Astrocyte (in vitro differentiated cells and primary cell): Measurements from ENCODE around the gene ANKRD2. TPM values are rescaled to one million over a fixed set of nuclear protein-coding genes. Genes with fewer than 3 reads are reported as not detected.
"Not testable (repeated sequence)": the region's sequence is repeated elsewhere in the genome, so short reads cannot be mapped to it uniquely, and the experiment has no call there.

ENCODE experiments used
- DNase-seq: peaks from one replicate; pipeline ENCODE4 v3.0.0-alpha.2; 2010; ENCODE audit warnings: low read depth
- FAIRE-seq: peaks from 2 replicates; lab custom pipeline; 2011; peaks lifted over from hg19 to GRCh38; lab: Jason Lieb, UNC
- H2AFZ ChIP-seq: 2 replicates; pipeline ENCODE4 v1.6.0; 2012; ENCODE audit warnings: low read depth, low read length, inconsistent platforms
- H3K27ac ChIP-seq: 2 replicates; pipeline ENCODE4 v1.5.1; 2011; ENCODE audit warnings: low read depth, low read length, inconsistent platforms
- H3K27me3 ChIP-seq: 2 replicates; pipeline ENCODE4 v1.6.0; 2011; ENCODE audit warnings: low read length, inconsistent platforms; ENCODE audit not compliant: insufficient read depth
- H3K36me3 ChIP-seq: 2 replicates; pipeline ENCODE4 v1.5.1; 2011; ENCODE audit warnings: low read length, inconsistent platforms; ENCODE audit not compliant: insufficient read depth
- H3K4me1 ChIP-seq: 2 replicates; pipeline ENCODE4 v1.5.1; 2011; ENCODE audit warnings: low read length, inconsistent platforms; ENCODE audit not compliant: insufficient read depth
- H3K4me2 ChIP-seq: 2 replicates; pipeline ENCODE4 v1.6.0; 2012; ENCODE audit warnings: low read length, inconsistent platforms
- H3K4me3 ChIP-seq: 2 replicates; pipeline ENCODE4 v1.5.1; 2011; ENCODE audit warnings: low read depth, mild to moderate bottlenecking, low read length, inconsistent platforms; ENCODE audit not compliant: insufficient read depth
- H3K79me2 ChIP-seq: 2 replicates; pipeline ENCODE4 v1.6.0; 2012; ENCODE audit warnings: mild to moderate bottlenecking, low read length, inconsistent platforms; ENCODE audit not compliant: insufficient read depth
- H3K9ac ChIP-seq: 2 replicates; pipeline ENCODE4 v1.6.0; 2012; ENCODE audit warnings: mild to moderate bottlenecking, low read length, inconsistent platforms
- H3K9me3 ChIP-seq: 2 replicates; pipeline ENCODE4 v1.5.1; 2012; ENCODE audit warnings: low read depth, mild to moderate bottlenecking, low read length, inconsistent platforms; ENCODE audit not compliant: insufficient read depth
- H4K20me1 ChIP-seq: 2 replicates; pipeline ENCODE4 v1.6.0; 2012; ENCODE audit warnings: low read length, inconsistent platforms; ENCODE audit not compliant: insufficient read depth
- H3K27ac Mint-ChIP-seq: one replicate; pipeline ENCODE4 v1.8.0; 2021; ENCODE audit warnings: mild to moderate bottlenecking, mixed read lengths; ENCODE audit not compliant: unreplicated experiment
- H3K27me3 Mint-ChIP-seq: one replicate; pipeline ENCODE4 v1.8.0; 2021; ENCODE audit warnings: low read depth, mixed read lengths; ENCODE audit not compliant: unreplicated experiment
- H3K36me3 Mint-ChIP-seq: one replicate; pipeline ENCODE4 v1.8.0; 2021; ENCODE audit warnings: low read depth, mixed read lengths; ENCODE audit not compliant: unreplicated experiment
- H3K4me1 Mint-ChIP-seq: one replicate; pipeline ENCODE4 v1.8.0; 2021; ENCODE audit warnings: low read depth, mixed read lengths; ENCODE audit not compliant: unreplicated experiment
- H3K4me3 Mint-ChIP-seq: one replicate; pipeline ENCODE4 v1.8.0; 2021; ENCODE audit warnings: mild to moderate bottlenecking, moderate library complexity, mixed read lengths; ENCODE audit not compliant: unreplicated experiment
- H3K9me3 Mint-ChIP-seq: one replicate; pipeline ENCODE4 v1.8.0; 2021; ENCODE audit warnings: mild to moderate bottlenecking, mixed read lengths; ENCODE audit not compliant: unreplicated experiment
- EZH2 ChIP-seq: IDR thresholded peaks from 2 replicates; pipeline ENCODE4 v1.6.1; 2012; ENCODE audit warnings: mild to moderate bottlenecking, low read length, inconsistent platforms; ENCODE audit not compliant: insufficient read depth
- total RNA-seq: library from RNA; stranded (reverse); gene quantifications from 2 replicates; pipeline ENCODE4 v1.2.1, GENCODE V29; 2021
- TF ChIP-seq, protein P1 (sequence below): IDR thresholded peaks from 2 replicates; pipeline ENCODE4 v1.5.1; 2011; ENCODE audit warnings: low read depth, mild to moderate bottlenecking, inconsistent platforms, low read length, moderate library complexity; ENCODE audit not compliant: insufficient read depth

Gene ANKRD2
- total RNA-seq, 1 donor from 2014 or later = 0.36 TPM

DNA sequence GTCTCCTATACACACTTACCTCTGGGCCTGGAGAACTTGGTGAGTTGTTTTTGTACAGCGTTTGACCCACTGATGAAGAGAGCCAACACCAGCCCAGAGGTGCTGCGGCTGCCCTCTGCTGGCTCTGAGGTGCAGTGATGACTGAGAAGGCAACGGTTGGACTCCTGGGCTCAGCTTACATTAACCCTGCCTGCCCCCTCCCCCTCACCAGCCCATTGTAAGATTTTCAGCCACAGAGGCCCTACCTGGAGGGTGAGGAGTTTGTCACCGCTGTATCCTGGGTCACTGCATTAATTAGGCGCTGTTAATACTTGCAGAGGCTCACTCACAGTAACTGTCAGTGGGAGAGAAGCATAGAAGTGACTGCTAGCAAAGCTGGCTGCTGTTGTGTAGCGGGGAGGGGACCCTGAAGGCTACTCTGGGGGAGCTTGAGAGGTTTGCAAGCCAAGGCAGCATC, 19.0 kb upstream of the ANKRD2 start:
- H3K27ac ChIP-seq = no peak overlapping the region
- H3K27me3 ChIP-seq = no peaks in the 10 kb centered on the region
- Mint-ChIP-seq H3K27ac (no peak overlapping the region), H3K4me1 (peaks cover 33% of the 10 kb centered on the region), H3K27me3 (no peaks in the 10 kb centered on the region), H3K36me3 (peaks cover 7% of the 10 kb centered on the region), H3K4me3 (peak overlapping the region; percentile 54), H3K9me3 (peaks cover 2% of the 10 kb centered on the region)
- H3K4me2 ChIP-seq = no peak overlapping the region
- H3K4me3 ChIP-seq = no peak overlapping the region
- H3K79me2 ChIP-seq = peaks cover 26% of the 10 kb centered on the region
- DNase-seq (peak; percentile 46), FAIRE-seq (no peak)
- TF ChIP-seq, protein P1, sequence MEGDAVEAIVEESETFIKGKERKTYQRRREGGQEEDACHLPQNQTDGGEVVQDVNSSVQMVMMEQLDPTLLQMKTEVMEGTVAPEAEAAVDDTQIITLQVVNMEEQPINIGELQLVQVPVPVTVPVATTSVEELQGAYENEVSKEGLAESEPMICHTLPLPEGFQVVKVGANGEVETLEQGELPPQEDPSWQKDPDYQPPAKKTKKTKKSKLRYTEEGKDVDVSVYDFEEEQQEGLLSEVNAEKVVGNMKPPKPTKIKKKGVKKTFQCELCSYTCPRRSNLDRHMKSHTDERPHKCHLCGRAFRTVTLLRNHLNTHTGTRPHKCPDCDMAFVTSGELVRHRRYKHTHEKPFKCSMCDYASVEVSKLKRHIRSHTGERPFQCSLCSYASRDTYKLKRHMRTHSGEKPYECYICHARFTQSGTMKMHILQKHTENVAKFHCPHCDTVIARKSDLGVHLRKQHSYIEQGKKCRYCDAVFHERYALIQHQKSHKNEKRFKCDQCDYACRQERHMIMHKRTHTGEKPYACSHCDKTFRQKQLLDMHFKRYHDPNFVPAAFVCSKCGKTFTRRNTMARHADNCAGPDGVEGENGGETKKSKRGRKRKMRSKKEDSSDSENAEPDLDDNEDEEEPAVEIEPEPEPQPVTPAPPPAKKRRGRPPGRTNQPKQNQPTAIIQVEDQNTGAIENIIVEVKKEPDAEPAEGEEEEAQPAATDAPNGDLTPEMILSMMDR = peak; percentile 69
- TF ChIP-seq EZH2 = no peak
- H3K4me1 ChIP-seq = peaks cover 7% of the 10 kb centered on the region
- H3K9ac ChIP-seq = peak overlapping the region; percentile 30
- H2AFZ ChIP-seq = no peak overlapping the region
- no peaks in the 10 kb centered on the region for H3K9me3 ChIP-seq
- peaks cover 12% of the 10 kb centered on the region for H4K20me1 ChIP-seq
- H3K36me3 ChIP-seq = no peaks in the 10 kb centered on the region

DNA sequence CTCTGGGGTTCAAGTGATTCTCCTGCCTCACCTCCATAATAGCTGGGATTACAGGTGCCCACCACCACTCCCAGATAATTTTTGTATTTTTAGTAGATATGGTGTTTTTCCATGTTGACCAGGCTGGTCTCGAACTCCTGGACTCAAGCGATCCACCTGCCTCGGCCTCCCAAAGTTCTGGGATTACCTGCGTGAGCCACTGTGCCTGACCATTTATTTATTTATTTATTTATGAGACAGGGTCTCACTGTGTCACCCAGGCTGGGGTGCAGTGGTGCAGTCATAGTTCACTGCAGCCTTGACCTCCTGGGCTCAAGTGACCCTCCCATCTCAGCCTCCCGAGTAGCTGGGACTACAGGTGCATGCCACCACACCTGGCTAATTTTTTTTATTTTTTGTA, 18.2 kb upstream of the ANKRD2 start:
- H3K4me3 Mint-ChIP-seq, H3K9me3 ChIP-seq, H3K27me3 Mint-ChIP-seq, H2AFZ ChIP-seq, H3K4me1 ChIP-seq, H3K27ac ChIP-seq, H3K27me3 ChIP-seq, H3K27ac Mint-ChIP-seq, H3K4me2 ChIP-seq, FAIRE-seq, H3K9ac ChIP-seq, H3K36me3 ChIP-seq, H3K4me3 ChIP-seq, H3K9me3 Mint-ChIP-seq, H4K20me1 ChIP-seq, DNase-seq, H3K36me3 Mint-ChIP-seq: not testable (repeated sequence)
- H3K79me2 ChIP-seq = peaks cover 19% of the 10 kb centered on the region
- peaks cover 28% of the 10 kb centered on the region for H3K4me1 Mint-ChIP-seq

DNA sequence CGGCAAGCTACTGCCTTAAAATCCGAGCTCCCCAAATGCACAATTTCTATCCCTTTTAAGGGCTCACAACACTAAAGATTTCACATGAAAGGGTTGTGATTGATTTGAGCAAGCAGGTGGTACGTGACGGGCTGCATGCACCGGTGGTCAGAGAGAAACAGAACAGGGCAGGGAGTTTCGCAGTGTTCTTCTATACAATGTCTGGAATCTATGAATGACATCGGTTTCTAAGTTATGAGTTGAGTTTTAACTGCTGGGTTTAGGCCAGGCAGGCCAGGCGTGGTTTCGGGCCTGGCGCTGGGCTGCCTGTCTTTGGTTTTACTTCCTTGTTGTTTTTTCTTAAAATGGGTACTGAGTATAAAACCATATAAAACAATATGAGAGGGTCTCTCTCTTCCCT, 17.0 kb upstream of the ANKRD2 start:
- H3K4me3 ChIP-seq, H4K20me1 ChIP-seq, H3K4me1 ChIP-seq, DNase-seq, H3K4me2 ChIP-seq, H3K9ac ChIP-seq, H3K27me3 ChIP-seq, H3K9me3 Mint-ChIP-seq, H3K36me3 Mint-ChIP-seq, H3K9me3 ChIP-seq, FAIRE-seq, H3K27me3 Mint-ChIP-seq, H3K27ac ChIP-seq, H2AFZ ChIP-seq, H3K36me3 ChIP-seq, H3K27ac Mint-ChIP-seq, H3K4me3 Mint-ChIP-seq: not testable (repeated sequence)
- H3K4me1 Mint-ChIP-seq = peaks cover 20% of the 10 kb centered on the region
- H3K79me2 ChIP-seq = peaks cover 17% of the 10 kb centered on the region

DNA sequence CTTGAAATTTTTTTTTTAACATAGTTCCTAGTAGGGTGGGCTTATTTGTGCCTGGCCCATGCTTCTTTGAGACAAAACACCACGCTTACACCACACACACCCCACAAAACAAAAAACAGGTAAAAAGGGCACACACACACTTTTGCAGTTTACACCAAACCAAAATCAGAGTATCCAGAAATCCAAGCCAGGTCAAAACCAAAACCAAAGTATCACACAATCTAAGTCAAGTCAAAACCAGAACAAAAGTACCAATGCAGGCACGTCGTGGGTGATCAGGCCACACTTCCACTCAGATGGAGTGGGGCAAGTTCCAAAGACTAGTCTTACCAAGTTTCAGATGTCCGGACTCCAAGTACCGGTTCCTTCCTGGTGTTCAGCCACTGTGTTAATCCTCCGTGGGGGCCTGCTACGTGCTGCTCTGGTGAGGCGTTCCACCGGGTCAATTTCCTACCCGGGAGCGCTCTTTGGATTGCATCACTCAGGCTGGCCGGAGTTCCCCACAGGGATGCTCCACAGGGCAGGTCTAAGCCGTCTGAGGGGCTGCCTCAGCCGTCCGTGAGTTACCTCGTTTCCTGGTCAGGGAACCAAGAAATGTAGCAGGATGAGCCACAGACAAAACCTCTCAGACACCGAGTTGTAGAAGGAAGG, 11.7 kb upstream of the ANKRD2 start:
- H3K9me3 ChIP-seq, H3K27me3 ChIP-seq, H3K9me3 Mint-ChIP-seq, H3K4me1 ChIP-seq, H3K4me2 ChIP-seq, DNase-seq, H3K36me3 ChIP-seq, H3K79me2 ChIP-seq, H3K27me3 Mint-ChIP-seq, FAIRE-seq, H3K27ac ChIP-seq, H3K36me3 Mint-ChIP-seq, H3K4me3 ChIP-seq, H3K9ac ChIP-seq, H2AFZ ChIP-seq: not testable (repeated sequence)
- Mint-ChIP-seq H3K4me3 (peak overlapping the region; percentile 68), H3K4me1 (peaks cover 26% of the 10 kb centered on the region), H3K27ac (peak overlapping the region; percentile 66)
- peaks cover 13% of the 10 kb centered on the region for H4K20me1 ChIP-seq

DNA sequence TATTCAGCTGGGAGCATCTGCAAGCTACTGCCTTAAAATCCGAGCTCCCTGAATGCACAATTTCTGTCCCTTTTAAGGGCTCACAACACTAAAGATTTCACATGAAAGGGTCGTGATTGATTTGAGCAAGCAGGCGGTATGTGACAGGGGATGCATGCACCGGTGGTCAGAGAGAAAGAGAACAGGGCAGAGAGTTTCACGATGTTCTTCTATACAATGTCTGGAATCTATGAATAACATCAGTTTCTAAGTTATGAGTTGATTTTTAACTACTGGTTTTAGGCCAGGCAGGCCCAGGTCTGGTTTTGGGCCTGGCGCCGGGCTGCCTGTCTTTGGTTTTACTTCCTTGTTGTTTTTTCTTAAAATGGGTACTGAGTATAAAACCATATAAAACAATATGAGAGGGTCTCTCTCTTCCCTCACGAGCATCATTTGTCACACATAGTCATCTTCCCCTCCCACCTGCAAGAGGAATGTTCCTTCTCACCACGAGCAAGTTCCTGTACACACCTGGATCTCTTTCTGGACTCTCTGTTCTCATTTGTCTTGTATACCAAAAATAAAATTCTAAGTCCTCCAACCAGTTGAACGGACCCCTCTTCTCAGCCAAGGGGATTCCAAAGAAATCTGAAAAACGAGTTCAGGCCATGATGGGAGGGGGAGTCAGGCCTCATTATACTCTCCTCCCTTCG, 11.0 kb upstream of the ANKRD2 start:
- peaks cover 26% of the 10 kb centered on the region for H3K4me1 Mint-ChIP-seq
- not testable (repeated sequence) for H3K27me3 ChIP-seq, H3K27me3 Mint-ChIP-seq

More for the DNA sequence above, 11.0 kb upstream of the ANKRD2 start:
- not testable (repeated sequence) for H3K9ac ChIP-seq, H3K79me2 ChIP-seq, H3K4me3 Mint-ChIP-seq, FAIRE-seq, H3K4me3 ChIP-seq, H3K36me3 Mint-ChIP-seq, H3K36me3 ChIP-seq, H3K4me1 ChIP-seq, H2AFZ ChIP-seq, H3K27ac ChIP-seq, H3K4me2 ChIP-seq, H3K9me3 ChIP-seq, DNase-seq, H3K9me3 Mint-ChIP-seq
- H4K20me1 ChIP-seq = peaks cover 17% of the 10 kb centered on the region
- peak overlapping the region; percentile 66 for H3K27ac Mint-ChIP-seq
